Kidney epithelial cell (primary cell): ENCODE results near the gene STX4. TPM values are rescaled to one million over a fixed set of nuclear protein-coding genes. Genes with fewer than 3 reads are reported as not detected.
A peak's percentile ranks its signal among the peaks of the same experiment; 100 is the strongest.

ENCODE experiments used
- DNase-seq: peaks from one replicate; pipeline ENCODE4 v3.0.0-alpha.2; 2010; ENCODE audit warnings: low read depth
- H3K27me3 ChIP-seq: 2 replicates; pipeline ENCODE4 v1.6.0; 2011; ENCODE audit warnings: low read length; ENCODE audit not compliant: control insufficient read depth, insufficient read depth
- H3K36me3 ChIP-seq: 2 replicates; pipeline ENCODE4 v1.5.1; 2011; ENCODE audit warnings: low read length; ENCODE audit not compliant: control insufficient read depth, insufficient read depth
- H3K4me3 ChIP-seq: 2 replicates; pipeline ENCODE4 v1.5.1; 2011; ENCODE audit warnings: low read depth, mild to moderate bottlenecking, control low read depth, low read length
- CTCF ChIP-seq: IDR thresholded peaks from 2 replicates; pipeline ENCODE4 v1.5.1; 2011; ENCODE audit warnings: mild to moderate bottlenecking, moderate library complexity, low read length, control low read depth, inconsistent platforms; ENCODE audit not compliant: insufficient read depth, poor library complexity, severe bottlenecking
- total RNA-seq: library from RNA; depleted of rRNA; stranded (reverse); fragments of >200 nt; gene quantifications from 2 replicates; pipeline ENCODE4 v1.2.3, GENCODE V29; 2015

STX4 gene
- total RNA-seq, 1 donor from 2014 or later = 28.0 TPM

- Histone ChIP-seq H3K27me3 (peaks cover 10% of the 10 kb centered on the region), H3K4me3 (no peak overlapping the region), H3K36me3 (no peaks in the 10 kb centered on the region)
- TF ChIP-seq CTCF = no peak
- DNase-seq = no peak
These were observed 25.7 kb upstream of the STX4 start for GRCh38 chr16:31007684-31008083.

GRCh38 chr16:31008149-31008548, 25.2 kb upstream of the STX4 start:
- DNase-seq = no peak
- H3K27me3 ChIP-seq = peaks cover 10% of the 10 kb centered on the region
- H3K4me3 ChIP-seq = no peak overlapping the region
- H3K36me3 ChIP-seq = no peaks in the 10 kb centered on the region
- no peak for TF ChIP-seq CTCF

GRCh38 chr16:31008551-31008950, 24.8 kb upstream of the STX4 start:
- no peaks in the 10 kb centered on the region for H3K36me3 ChIP-seq
- peaks cover 12% of the 10 kb centered on the region for H3K27me3 ChIP-seq
- no peak for TF ChIP-seq CTCF
- no peak overlapping the region for H3K4me3 ChIP-seq
- no peak for DNase-seq

GRCh38 chr16:31009120-31009519, 24.2 kb upstream of the STX4 start:
- Histone ChIP-seq H3K4me3 (no peak overlapping the region), H3K27me3 (peaks cover 12% of the 10 kb centered on the region), H3K36me3 (no peaks in the 10 kb centered on the region)
- no peak for DNase-seq
- no peak for TF ChIP-seq CTCF

- no peak for DNase-seq
- Histone ChIP-seq H3K36me3 (no peaks in the 10 kb centered on the region), H3K4me3 (peak overlapping the region; percentile 45), H3K27me3 (peaks cover 12% of the 10 kb centered on the region)
- peak; percentile 11 for TF ChIP-seq CTCF
These were observed 23.3 kb upstream of the STX4 start for GRCh38 chr16:31009894-31010584.
